ENCODE data around the gene PCDHB9.
"Not testable (repeated sequence)": the region's sequence is repeated elsewhere in the genome, so short reads cannot be mapped to it uniquely, and the experiment has no call there.

Gene PCDHB9

GRCh38 chr5:141180313-141180712 is 6.6 kb upstream of the PCDHB9 start:
- POLR2A ChIA-PET (ENCODE audit: low non-redundant PET), result no interaction called here
- no peak for DNase-seq (ENCODE audit: low spot score)
- H3K27ac ChIP-seq, result no peak overlapping the region
- CTCF ChIA-PET, result interaction anchor here (0.5 kb wide), 1 partner anchor 65 kb away, joined by 3 read pairs; no protein-coding TSS in a partner anchor
- TF ChIP-seq, protein P1, sequence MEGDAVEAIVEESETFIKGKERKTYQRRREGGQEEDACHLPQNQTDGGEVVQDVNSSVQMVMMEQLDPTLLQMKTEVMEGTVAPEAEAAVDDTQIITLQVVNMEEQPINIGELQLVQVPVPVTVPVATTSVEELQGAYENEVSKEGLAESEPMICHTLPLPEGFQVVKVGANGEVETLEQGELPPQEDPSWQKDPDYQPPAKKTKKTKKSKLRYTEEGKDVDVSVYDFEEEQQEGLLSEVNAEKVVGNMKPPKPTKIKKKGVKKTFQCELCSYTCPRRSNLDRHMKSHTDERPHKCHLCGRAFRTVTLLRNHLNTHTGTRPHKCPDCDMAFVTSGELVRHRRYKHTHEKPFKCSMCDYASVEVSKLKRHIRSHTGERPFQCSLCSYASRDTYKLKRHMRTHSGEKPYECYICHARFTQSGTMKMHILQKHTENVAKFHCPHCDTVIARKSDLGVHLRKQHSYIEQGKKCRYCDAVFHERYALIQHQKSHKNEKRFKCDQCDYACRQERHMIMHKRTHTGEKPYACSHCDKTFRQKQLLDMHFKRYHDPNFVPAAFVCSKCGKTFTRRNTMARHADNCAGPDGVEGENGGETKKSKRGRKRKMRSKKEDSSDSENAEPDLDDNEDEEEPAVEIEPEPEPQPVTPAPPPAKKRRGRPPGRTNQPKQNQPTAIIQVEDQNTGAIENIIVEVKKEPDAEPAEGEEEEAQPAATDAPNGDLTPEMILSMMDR (conservative IDR thresholded peaks at IDR 0.05; ENCODE audit: low read depth), result no peak

GRCh38 chr5:141182248-141182647 is 4.7 kb upstream of the PCDHB9 start, which contains the start of gene PCDHB16:
TSS of gene PCDHB16 (plus strand) at chr5:141182387. CDS start at chr5:141182560, 173 bp downstream.
- ChIA-PET CTCF (interaction anchor here (0.5 to 0.8 kb wide), 3 partner anchors 8 to 139 kb away, joined by 3 to 7 read pairs (median 4); partner anchors contain the start of gene TAF7), POLR2A (ENCODE audit: low non-redundant PET) (no interaction called here)
- TF ChIP-seq, protein P1 (conservative IDR thresholded peaks at IDR 0.05; ENCODE audit: low read depth), result peak; percentile 30
- H3K27ac ChIP-seq, result no peak within 1 kb of the TSS
- no peak for DNase-seq (ENCODE audit: low spot score)

GRCh38 chr5:141184117-141184855 is 2.7 kb upstream of the PCDHB9 start:
- H3K27ac ChIP-seq; DNase-seq (ENCODE audit: low spot score); POLR2A ChIA-PET (ENCODE audit: low non-redundant PET); CTCF ChIA-PET: not testable (repeated sequence)

GRCh38 chr5:141188682-141189081 is 1.7 kb downstream of the PCDHB9 start:
- POLR2A ChIA-PET (ENCODE audit: low non-redundant PET); H3K27ac ChIP-seq; CTCF ChIA-PET; DNase-seq (ENCODE audit: low spot score): not testable (repeated sequence)

GRCh38 chr5:141189131-141189530 is 2.2 kb downstream of the PCDHB9 start:
- CTCF ChIA-PET; DNase-seq (ENCODE audit: low spot score); POLR2A ChIA-PET (ENCODE audit: low non-redundant PET); H3K27ac ChIP-seq: not testable (repeated sequence)

DNA sequence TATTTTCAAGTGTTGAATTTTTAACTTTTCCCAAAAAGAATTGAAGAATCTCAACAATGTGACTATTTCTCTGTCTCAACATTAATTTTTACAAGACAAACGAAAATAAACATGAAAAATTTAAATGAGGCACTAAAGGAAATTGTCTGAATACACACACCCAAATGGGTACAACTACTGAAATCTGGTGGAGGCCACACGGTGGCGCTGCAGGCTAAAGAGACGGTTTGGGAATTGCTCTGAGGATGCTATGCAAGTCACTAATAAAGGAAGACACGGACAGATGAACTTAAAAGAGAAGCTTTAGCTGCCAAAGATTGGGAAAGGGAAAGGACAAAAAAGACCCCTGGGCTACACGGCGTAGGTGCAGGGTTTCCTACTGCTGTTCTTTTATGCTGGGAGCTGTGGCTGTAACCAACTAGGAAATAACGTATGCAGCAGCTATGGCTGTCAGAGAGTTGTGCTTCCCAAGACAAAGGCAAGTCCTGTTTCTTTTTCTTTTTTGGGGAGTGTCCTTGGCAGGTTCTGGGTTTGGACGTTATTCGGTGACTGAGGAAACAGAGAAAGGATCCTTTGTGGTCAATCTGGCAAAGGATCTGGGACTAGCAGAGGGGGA is 5.3 kb downstream of the PCDHB9 start, which contains the start of gene PCDHB10:
Gene PCDHB10 (plus strand): TSS at position 244 of the 616 bp plus-strand sequence. CDS start 200 bp downstream, at position 444.
- DNase-seq (ENCODE audit: low spot score), result no peak
- ChIA-PET CTCF (interaction anchor here (0.6 to 1.0 kb wide), 10 partner anchors 10 to 372 kb away, joined by 3 to 4 read pairs (median 3); partner anchors contain the start of genes PCDHB14, PCDHB6, PCDHGA1 and PCDHGB1), POLR2A (ENCODE audit: low non-redundant PET) (no interaction called here)
- no peak within 1 kb of the TSS for H3K27ac ChIP-seq
- TF ChIP-seq, protein P1 (conservative IDR thresholded peaks at IDR 0.05; ENCODE audit: low read depth), result peak; percentile 65

GRCh38 chr5:141194332-141194731 is 7.4 kb downstream of the PCDHB9 start:
- POLR2A ChIA-PET (ENCODE audit: low non-redundant PET); CTCF ChIA-PET: not testable (repeated sequence)

DNA sequence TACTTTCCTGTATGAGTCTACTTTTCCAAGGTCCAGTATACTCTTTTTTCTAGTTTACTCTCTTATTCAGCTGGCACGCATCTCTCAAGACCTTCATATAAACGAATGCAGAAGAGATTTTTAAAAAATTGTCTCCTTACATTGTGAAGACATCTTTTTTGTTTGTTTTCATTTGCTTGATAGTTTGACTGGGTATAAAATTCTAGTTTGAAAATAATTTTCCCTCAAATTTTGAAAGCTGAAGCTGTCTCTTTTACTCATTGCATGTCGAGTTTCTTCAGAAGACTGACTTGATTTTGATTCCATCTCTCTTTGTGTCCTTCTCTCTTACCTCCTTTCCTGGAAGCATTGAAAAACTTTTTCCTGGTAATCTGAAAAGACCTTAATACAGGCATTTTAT is 9.4 kb downstream of the PCDHB9 start:
- ChIA-PET POLR2A (ENCODE audit: low non-redundant PET) (no interaction called here), CTCF (interaction anchor here (0.6 to 1.2 kb wide), 5 partner anchors 8 to 432 kb away, joined by 3 to 5 read pairs (median 3); no protein-coding TSS in a partner anchor)
- no peak for DNase-seq (ENCODE audit: low spot score)
- TF ChIP-seq, protein P1 (conservative IDR thresholded peaks at IDR 0.05; ENCODE audit: low read depth), result no peak
- no peak overlapping the region for H3K27ac ChIP-seq

More at GRCh38 chr5:141194332-141194731, 7.4 kb downstream of the PCDHB9 start:
- not testable (repeated sequence) for H3K27ac ChIP-seq; DNase-seq (ENCODE audit: low spot score)

Data from RWPE1 (cell line).